Measurements from ENCODE around the gene NPHP4. TPM values are rescaled to one million over a fixed set of nuclear protein-coding genes. Genes with fewer than 3 reads are reported as not detected.

The NPHP4 gene
- total and polyA plus RNA-seq, 9 of the 15 experiments (the other 6 are each of a cell fraction or from before 2014, with no cell fraction given), result 0.52 to 26.2 (median 6.7) TPM

GRCh38 chr1:5855196-5855897 is 136.9 kb downstream of the NPHP4 start:
- ChIA-PET CTCF (ENCODE audit: low intra/inter-chr PET ratio) (interaction anchor here (0.6 kb wide), 1 partner anchor 215 kb away, joined by 3 read pairs; no protein-coding TSS in a partner anchor), POLR2A (interaction anchor here (0.5 to 1.0 kb wide), 5 partner anchors 11 to 104 kb away, joined by 3 to 4 read pairs (median 3); no protein-coding TSS in a partner anchor)
- in situ Hi-C loops (cut with MboI), result no loop called here
- ATAC-seq (no peak), DNase-seq (ENCODE audit: extremely low read depth in 1 of 4, low spot score in 3 of 4) (no peak), FAIRE-seq (no peak)
- Histone ChIP-seq H3K9me3 (replicated peaks; ENCODE audit: control insufficient read depth, insufficient read depth, low read depth, low read length) (peaks cover 3% of the 10 kb centered on the region; the same call in 1 of the 2 replicates), H3K4me2 (ENCODE audit: insufficient read depth, low read length) (no peak overlapping the region), H2AFZ (ENCODE audit: low read depth, low read length) (no peak overlapping the region), H3K27me3 (ENCODE audit: control insufficient read depth in 2 of 2, insufficient read depth in 2 of 2, low read length in 2 of 2) (peaks cover 3 to 18% of the 10 kb centered on the region in 2 experiments; a peak in 2 of 5 replicates), H3K9ac (ENCODE audit: insufficient read depth in 1 of 2, low read depth in 2 of 2, low read length in 2 of 2) (no peak overlapping the region), H4K20me1 (replicated peaks; ENCODE audit: control insufficient read depth, insufficient read depth, low read length) (no peaks in the 10 kb centered on the region; the same call in 1 of the 2 replicates), H3K4me3 (no peak overlapping the region), H3K9me1 (ENCODE audit: control insufficient read depth, insufficient read depth, low read length) (no peaks in the 10 kb centered on the region), H3K27ac (ENCODE audit: extremely low read depth, low read depth, low read length) (no peak overlapping the region), H3K4me1 (replicated peaks in 1 of 2; ENCODE audit: control insufficient read depth in 2 of 2, insufficient read depth in 2 of 2, low read length in 2 of 2) (peaks cover 0 to 20% of the 10 kb centered on the region in 2 experiments; a peak in 1 of 5 replicates), H3K79me2 (ENCODE audit: control insufficient read depth, insufficient read depth, low read length) (no peaks in the 10 kb centered on the region), H3K36me3 (ENCODE audit: control insufficient read depth, insufficient read depth, low read length) (no peaks in the 10 kb centered on the region)
- no peak for TF ChIP-seq GATAD2B (IDR thresholded peaks at IDR 0.05; ENCODE audit: borderline replicate concordance)
- peak; percentile 51; the same call in 1 of the 2 replicates for TF ChIP-seq POLR2G (IDR thresholded peaks at IDR 0.05; ENCODE audit: low read depth, low read length)
- 33% methylated on average over 20 of the region's 20 CpGs for WGBS (ENCODE audit: insufficient coverage, low coverage, missing lambda C conversion rate)
- no TSS peak for BruUV-seq (replicated peaks)
- intact Hi-C loops (cut with micrococcal nuclease), result no loop called here

DNA sequence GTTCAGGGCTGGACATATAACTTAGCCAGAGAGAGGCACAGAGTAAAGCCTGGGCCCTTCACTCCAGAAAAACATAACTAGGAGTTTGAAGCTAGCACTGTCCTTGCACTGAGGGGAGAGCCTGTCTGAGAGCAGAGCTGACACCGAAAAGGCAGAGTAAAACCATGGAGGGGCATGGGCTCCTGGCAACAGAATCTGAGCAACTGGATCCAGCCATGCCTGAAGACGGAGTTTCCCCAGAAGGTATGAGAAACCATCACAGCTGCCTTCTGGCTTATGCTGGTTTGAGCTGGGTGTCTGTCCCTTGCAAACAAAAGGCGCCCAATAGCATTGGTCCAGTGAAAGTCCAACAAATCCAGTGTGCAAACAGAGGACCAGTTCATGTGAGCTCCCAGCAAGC is 137.5 kb downstream of the NPHP4 start:
- Histone ChIP-seq H3K27me3 (ENCODE audit: control insufficient read depth in 2 of 2, insufficient read depth in 2 of 2, low read length in 2 of 2) (peaks cover 3 to 18% of the 10 kb centered on the region in 2 experiments; a peak in 2 of 5 replicates), H3K4me1 (replicated peaks in 1 of 2; ENCODE audit: control insufficient read depth in 2 of 2, insufficient read depth in 2 of 2, low read length in 2 of 2) (peaks cover 0 to 20% of the 10 kb centered on the region in 2 experiments; a peak in 1 of 5 replicates), H4K20me1 (replicated peaks; ENCODE audit: control insufficient read depth, insufficient read depth, low read length) (no peaks in the 10 kb centered on the region; the same call in 1 of the 2 replicates), H3K9ac (ENCODE audit: insufficient read depth in 1 of 2, low read depth in 2 of 2, low read length in 2 of 2) (no peak overlapping the region), H3K4me3 (no peak overlapping the region), H3K9me3 (replicated peaks; ENCODE audit: control insufficient read depth, insufficient read depth, low read depth, low read length) (peaks cover 3% of the 10 kb centered on the region; the same call in 1 of the 2 replicates), H3K4me2 (ENCODE audit: insufficient read depth, low read length) (no peak overlapping the region), H3K27ac (ENCODE audit: extremely low read depth, low read depth, low read length) (no peak overlapping the region), H3K9me1 (ENCODE audit: control insufficient read depth, insufficient read depth, low read length) (no peaks in the 10 kb centered on the region), H3K79me2 (ENCODE audit: control insufficient read depth, insufficient read depth, low read length) (no peaks in the 10 kb centered on the region), H3K36me3 (ENCODE audit: control insufficient read depth, insufficient read depth, low read length) (no peaks in the 10 kb centered on the region), H2AFZ (ENCODE audit: low read depth, low read length) (no peak overlapping the region)
- no TSS peak for BruUV-seq (replicated peaks)
- 11% methylated on average over 3 of the region's 3 CpGs for WGBS (ENCODE audit: insufficient coverage, low coverage, missing lambda C conversion rate)
- FAIRE-seq (no peak), DNase-seq (ENCODE audit: extremely low read depth in 1 of 4, low spot score in 3 of 4) (no peak), ATAC-seq (no peak)
- in situ Hi-C loops (cut with MboI), result no loop called here
- TF ChIP-seq, protein P1, sequence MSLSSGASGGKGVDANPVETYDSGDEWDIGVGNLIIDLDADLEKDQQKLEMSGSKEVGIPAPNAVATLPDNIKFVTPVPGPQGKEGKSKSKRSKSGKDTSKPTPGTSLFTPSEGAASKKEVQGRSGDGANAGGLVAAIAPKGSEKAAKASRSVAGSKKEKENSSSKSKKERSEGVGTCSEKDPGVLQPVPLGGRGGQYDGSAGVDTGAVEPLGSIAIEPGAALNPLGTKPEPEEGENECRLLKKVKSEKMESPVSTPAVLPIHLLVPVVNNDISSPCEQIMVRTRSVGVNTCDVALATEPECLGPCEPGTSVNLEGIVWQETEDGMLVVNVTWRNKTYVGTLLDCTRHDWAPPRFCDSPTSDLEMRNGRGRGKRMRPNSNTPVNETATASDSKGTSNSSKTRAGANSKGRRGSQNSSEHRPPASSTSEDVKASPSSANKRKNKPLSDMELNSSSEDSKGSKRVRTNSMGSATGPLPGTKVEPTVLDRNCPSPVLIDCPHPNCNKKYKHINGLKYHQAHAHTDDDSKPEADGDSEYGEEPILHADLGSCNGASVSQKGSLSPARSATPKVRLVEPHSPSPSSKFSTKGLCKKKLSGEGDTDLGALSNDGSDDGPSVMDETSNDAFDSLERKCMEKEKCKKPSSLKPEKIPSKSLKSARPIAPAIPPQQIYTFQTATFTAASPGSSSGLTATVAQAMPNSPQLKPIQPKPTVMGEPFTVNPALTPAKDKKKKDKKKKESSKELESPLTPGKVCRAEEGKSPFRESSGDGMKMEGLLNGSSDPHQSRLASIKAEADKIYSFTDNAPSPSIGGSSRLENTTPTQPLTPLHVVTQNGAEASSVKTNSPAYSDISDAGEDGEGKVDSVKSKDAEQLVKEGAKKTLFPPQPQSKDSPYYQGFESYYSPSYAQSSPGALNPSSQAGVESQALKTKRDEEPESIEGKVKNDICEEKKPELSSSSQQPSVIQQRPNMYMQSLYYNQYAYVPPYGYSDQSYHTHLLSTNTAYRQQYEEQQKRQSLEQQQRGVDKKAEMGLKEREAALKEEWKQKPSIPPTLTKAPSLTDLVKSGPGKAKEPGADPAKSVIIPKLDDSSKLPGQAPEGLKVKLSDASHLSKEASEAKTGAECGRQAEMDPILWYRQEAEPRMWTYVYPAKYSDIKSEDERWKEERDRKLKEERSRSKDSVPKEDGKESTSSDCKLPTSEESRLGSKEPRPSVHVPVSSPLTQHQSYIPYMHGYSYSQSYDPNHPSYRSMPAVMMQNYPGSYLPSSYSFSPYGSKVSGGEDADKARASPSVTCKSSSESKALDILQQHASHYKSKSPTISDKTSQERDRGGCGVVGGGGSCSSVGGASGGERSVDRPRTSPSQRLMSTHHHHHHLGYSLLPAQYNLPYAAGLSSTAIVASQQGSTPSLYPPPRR (CRISPR knock-in tag; IDR thresholded peaks at IDR 0.05; ENCODE audit: borderline replicate concordance), result no peak
- no peak for TF ChIP-seq SMAD1 (IDR thresholded peaks at IDR 0.05; ENCODE audit: low read depth, low read length, partially characterized antibody)
- no peak for TF ChIP-seq KDM2B (CRISPR knock-in tag; IDR thresholded peaks at IDR 0.05)
- TF ChIP-seq MTA3 (IDR thresholded peaks at IDR 0.05; ENCODE audit: borderline replicate concordance), result no peak
- ChIA-PET CTCF (ENCODE audit: low intra/inter-chr PET ratio) (no interaction called here), POLR2A (interaction anchor here (0.6 to 1.0 kb wide), 4 partner anchors 12 to 63 kb away, joined by 3 to 4 read pairs (median 3); no protein-coding TSS in a partner anchor)
- intact Hi-C loops (cut with micrococcal nuclease), result no loop called here
